ENCODE results near the gene AKAP6. TPM values are rescaled to one million over a fixed set of nuclear protein-coding genes. Genes with fewer than 3 reads are reported as not detected.

Gene AKAP6
- total and polyA plus RNA-seq, 2 experiments from 2014 or later = 9.2 to 21.8 TPM

DNA sequence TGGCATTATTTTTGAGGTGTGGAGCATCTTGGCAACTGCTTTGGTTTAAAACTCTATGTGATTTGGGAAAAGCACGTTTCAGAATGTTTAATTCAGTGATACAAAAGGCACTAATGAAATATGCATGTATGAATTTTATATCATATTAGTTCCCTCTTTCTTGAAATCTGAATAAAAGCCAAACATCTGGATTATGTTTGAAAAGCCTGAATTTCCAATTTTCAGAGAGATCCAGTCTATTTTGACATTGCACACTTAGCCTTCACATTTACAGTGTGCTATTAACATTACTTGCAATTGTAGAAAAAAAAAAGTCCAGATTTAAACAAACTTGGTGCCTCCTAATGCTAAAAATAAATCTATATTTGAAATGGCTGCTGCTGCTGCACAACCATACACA is 390.5 kb downstream of the AKAP6 start:
- DNase-seq (ENCODE audit: low read depth in 1 of 2, low spot score in 1 of 2) = no peak
- Histone ChIP-seq H3K36me3 (no peaks in the 10 kb centered on the region), H3K4me1 (ENCODE audit: low read depth) (no peaks in the 10 kb centered on the region), H3K9me3 (ENCODE audit: low read depth) (no peaks in the 10 kb centered on the region), H3K27ac (no peak overlapping the region), H3K4me3 (no peak overlapping the region), H3K27me3 (no peaks in the 10 kb centered on the region)
- TF ChIP-seq, protein P1, sequence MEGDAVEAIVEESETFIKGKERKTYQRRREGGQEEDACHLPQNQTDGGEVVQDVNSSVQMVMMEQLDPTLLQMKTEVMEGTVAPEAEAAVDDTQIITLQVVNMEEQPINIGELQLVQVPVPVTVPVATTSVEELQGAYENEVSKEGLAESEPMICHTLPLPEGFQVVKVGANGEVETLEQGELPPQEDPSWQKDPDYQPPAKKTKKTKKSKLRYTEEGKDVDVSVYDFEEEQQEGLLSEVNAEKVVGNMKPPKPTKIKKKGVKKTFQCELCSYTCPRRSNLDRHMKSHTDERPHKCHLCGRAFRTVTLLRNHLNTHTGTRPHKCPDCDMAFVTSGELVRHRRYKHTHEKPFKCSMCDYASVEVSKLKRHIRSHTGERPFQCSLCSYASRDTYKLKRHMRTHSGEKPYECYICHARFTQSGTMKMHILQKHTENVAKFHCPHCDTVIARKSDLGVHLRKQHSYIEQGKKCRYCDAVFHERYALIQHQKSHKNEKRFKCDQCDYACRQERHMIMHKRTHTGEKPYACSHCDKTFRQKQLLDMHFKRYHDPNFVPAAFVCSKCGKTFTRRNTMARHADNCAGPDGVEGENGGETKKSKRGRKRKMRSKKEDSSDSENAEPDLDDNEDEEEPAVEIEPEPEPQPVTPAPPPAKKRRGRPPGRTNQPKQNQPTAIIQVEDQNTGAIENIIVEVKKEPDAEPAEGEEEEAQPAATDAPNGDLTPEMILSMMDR (IDR thresholded peaks at IDR 0.05; ENCODE audit: low read depth, low read length) = no peak

DNA sequence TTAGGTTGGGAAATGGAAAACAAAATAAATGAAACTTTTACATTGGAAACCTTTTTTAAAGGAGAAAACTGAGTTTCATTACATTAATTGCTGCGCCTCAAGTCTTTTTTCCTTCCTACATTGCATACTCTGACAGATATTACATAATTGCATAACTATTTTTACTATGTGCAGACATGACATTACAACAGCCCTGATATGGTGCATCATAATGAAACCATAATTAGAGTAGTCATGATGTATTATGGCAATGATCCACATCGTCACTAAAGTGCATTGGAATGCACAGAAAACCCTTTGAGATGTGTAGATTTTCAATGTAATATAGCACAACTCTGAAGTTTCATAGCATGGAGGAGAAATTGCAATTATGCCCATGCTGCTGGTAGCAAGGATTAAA is 391.8 kb downstream of the AKAP6 start:
- Histone ChIP-seq H3K27me3 (no peaks in the 10 kb centered on the region), H3K4me3 (no peak overlapping the region), H3K27ac (no peak overlapping the region), H3K9me3 (ENCODE audit: low read depth) (no peaks in the 10 kb centered on the region), H3K4me1 (ENCODE audit: low read depth) (no peaks in the 10 kb centered on the region), H3K36me3 (no peaks in the 10 kb centered on the region)
- TF ChIP-seq, protein P1 (IDR thresholded peaks at IDR 0.05; ENCODE audit: low read depth, low read length) = no peak
- peak in 1 of 2 donors; percentile 26 for DNase-seq (ENCODE audit: low read depth in 1 of 2, low spot score in 1 of 2)

DNA sequence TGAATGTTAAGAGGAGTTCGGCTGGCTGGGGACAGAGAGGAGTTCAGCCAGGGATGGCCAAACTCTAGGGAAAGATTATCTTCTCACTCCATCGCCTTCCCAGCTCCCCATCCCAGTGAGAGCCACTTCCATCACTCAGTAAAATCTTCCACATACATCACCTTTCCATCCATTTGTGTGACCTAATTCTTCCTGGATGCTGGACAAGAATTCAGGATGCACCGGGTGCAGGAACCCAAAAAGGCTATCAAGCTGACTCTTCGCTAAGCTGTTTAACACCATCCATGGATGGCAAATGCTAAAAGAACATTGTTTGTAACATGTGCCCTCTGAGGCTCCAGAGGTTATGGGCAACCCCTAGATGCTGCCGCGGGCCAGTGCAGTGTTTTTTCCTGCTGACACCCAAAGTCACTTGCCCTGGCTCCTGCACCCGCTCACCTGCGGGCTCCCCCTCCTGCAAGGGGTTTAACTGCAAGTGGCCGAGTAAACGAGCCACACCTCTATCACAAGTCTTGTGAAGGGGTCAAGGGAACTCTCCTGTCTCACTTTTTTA is 393.6 kb downstream of the AKAP6 start:
- Histone ChIP-seq H3K4me3 (no peak overlapping the region), H3K4me1 (ENCODE audit: low read depth) (no peaks in the 10 kb centered on the region), H3K9me3 (ENCODE audit: low read depth) (no peaks in the 10 kb centered on the region), H3K27ac (no peak overlapping the region), H3K36me3 (no peaks in the 10 kb centered on the region), H3K27me3 (no peaks in the 10 kb centered on the region)
- TF ChIP-seq, protein P1 (IDR thresholded peaks at IDR 0.05; ENCODE audit: low read depth, low read length) = no peak
- no peak for DNase-seq (ENCODE audit: low read depth in 1 of 2, low spot score in 1 of 2)

DNA sequence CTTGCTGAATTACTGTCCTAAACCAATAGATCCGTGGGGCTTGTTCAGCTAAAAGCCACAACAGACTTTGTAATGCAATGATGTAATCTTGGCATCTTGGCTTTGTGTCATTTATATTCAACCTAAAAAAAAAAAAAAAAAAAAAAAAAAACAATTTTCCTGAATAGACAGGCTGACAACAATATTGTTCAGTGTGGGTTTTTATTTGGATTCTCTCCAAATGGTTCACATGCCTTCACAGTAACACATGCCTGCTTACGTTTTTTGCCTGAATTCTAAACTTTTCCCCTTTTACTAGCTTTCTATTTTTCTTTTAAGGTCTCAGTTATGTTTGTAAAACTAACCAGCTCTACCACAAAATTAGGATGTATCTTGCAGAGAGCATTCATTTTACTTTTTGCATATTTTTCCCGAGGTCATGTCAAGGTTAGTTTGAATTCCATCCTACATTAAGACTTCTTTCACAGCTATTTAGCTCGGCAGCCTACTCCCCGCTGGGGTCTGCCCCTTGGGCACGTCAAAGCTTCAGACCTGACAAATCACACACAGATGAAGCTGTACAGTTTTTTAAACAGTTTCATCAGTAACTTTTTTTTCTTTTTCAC is 395.9 kb downstream of the AKAP6 start:
- Histone ChIP-seq H3K27ac (no peak overlapping the region), H3K36me3 (no peaks in the 10 kb centered on the region), H3K27me3 (no peaks in the 10 kb centered on the region), H3K4me3 (no peak overlapping the region), H3K4me1 (ENCODE audit: low read depth) (no peaks in the 10 kb centered on the region), H3K9me3 (ENCODE audit: low read depth) (no peaks in the 10 kb centered on the region)
- DNase-seq (ENCODE audit: low read depth in 1 of 2, low spot score in 1 of 2) = peak in 1 of 2 donors; percentile 83
- TF ChIP-seq, protein P1 (IDR thresholded peaks at IDR 0.05; ENCODE audit: low read depth, low read length) = no peak

DNA sequence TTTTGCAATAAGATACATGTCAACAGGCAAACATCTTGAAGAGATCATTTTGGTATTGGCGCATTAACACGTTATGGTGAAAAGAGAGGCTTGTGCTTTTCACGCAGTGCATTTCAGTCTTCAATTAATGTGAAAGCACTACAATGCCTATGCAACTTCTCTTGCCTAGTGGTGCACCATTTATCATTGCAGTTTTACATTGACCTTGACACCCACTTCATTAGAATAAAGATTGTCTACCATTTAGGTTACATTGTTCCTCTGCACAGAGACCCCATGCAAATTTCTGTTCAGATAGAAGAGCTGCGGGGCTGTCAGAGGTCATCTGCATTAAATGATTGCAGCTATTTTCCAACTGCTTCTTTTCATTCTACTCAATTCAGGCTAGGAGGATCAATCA is 397.4 kb downstream of the AKAP6 start:
- H3K27me3 ChIP-seq = no peaks in the 10 kb centered on the region
- TF ChIP-seq, protein P1 (IDR thresholded peaks at IDR 0.05; ENCODE audit: low read depth, low read length) = no peak
- no peak overlapping the region for H3K27ac ChIP-seq
- H3K9me3 ChIP-seq (ENCODE audit: low read depth) = no peaks in the 10 kb centered on the region
- H3K36me3 ChIP-seq = no peaks in the 10 kb centered on the region
- DNase-seq (ENCODE audit: low read depth in 1 of 2, low spot score in 1 of 2) = no peak
- no peak overlapping the region for H3K4me3 ChIP-seq
- no peaks in the 10 kb centered on the region for H3K4me1 ChIP-seq (ENCODE audit: low read depth)
